NCI-H1930 (cell line): ENCODE results near the gene DISC1.
"Not testable (repeated sequence)": the region's sequence is repeated elsewhere in the genome, so short reads cannot be mapped to it uniquely, and the experiment has no call there.

ENCODE experiments used
- DNase-seq, 2 experiments: peaks; one replicate each; lab custom pipeline; 2025; lab: John Stamatoyannopoulos, UW

Gene DISC1

DNA sequence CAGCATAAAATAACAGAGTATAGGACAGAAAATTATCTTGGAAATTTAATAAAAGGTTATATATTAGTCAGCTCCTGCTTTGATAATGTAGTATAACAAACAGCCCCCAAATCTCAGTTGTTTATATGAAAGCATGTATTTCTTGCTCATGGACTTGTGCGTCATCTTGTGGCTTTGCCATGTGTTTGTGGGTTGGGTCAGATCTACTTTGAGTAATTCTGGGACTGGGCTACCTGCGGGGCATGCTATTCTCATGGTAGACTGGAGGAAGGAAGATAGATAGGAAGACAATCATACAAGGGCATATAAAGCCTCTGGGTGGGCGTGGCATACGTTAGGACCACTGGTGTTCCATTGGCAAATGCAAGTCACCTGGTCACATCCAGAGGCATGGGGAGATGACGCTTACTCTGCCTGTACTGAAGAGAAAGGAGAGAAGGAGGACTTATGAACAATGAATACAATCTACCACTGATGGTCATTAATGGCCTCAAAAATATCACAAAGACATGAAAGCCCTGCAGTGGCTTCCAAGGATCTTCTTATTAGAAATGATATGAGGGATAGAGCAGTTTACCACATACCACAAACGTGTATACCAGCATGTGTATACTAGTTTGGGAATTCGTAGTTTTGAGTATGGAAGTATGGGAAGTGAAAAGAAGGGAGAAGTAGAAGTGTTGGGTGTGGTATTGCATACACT is 267.0 kb downstream of the DISC1 start:
- no peak for DNase-seq

DNA sequence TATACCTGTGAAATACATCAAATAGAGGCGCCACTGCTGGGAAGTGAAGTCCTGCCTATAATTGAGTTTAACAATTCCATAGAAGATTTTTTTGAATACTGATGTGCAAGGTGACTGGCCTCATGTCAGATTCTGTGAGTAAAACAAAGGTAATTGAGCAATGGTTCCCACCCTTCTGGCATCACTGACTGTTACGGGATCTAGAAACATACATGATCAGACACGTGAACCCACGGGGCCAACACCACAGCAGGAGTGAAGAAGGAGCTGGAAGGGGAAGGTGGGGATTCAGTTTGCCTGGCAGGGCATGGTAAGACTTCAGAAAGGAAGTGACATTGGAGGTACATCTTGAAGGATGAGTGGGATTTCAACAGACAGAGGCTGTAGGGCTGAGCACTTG is 270.2 kb downstream of the DISC1 start:
- DNase-seq: no peak

DNA sequence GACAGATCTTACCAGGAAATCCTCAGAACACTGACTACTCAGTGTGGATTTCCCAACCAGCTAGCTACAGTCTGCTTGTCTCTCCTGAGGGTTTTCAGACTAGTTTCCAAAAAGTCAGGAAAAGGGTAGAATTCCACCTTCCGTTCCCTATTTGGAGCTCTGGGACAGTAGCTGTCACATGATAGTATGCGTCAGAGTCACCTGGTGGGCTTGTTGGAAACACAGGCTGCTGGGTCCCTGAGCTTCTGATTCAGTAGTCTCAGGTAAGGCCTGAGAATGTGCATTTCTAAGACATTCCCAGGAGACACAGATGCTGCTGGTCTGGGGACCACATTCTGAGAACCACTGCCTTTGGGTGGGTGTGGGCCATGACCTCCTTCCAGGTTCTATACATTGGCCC is 272.5 kb downstream of the DISC1 start:
- no peak for DNase-seq

DNA sequence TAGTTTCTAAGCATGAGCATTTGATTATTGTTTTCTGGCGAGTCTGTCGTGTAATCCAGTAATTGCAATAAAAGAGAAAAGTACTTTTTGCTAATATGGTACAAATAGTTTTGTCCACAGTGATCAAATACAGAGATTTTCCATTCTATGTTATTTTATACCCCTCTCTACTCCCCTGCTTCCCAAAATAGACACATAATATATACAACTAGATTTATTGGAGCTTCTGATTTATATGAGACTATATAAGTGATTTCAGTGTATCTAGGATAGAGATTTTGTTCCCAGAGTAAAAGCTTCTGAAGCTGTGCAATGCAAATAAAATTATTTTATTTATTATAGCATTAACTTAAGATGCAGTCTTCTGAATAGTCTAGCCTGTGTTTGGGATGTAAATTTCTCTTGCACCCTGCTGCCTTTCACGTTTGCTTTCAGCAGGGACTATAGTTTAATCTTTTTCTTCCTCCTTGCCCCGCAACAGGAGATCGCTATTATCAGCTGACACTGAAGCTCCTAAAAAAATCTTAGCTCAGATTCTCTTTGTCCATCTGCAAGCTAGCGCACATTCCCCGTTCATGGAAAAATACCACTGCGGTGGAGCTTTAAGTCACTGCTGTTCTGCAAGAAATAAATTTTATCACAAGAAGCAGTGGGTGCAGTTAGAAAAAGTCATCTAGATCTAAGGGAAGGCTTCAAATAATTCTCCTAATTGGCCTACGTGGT is 273.3 kb downstream of the DISC1 start:
- no peak for DNase-seq

DNA sequence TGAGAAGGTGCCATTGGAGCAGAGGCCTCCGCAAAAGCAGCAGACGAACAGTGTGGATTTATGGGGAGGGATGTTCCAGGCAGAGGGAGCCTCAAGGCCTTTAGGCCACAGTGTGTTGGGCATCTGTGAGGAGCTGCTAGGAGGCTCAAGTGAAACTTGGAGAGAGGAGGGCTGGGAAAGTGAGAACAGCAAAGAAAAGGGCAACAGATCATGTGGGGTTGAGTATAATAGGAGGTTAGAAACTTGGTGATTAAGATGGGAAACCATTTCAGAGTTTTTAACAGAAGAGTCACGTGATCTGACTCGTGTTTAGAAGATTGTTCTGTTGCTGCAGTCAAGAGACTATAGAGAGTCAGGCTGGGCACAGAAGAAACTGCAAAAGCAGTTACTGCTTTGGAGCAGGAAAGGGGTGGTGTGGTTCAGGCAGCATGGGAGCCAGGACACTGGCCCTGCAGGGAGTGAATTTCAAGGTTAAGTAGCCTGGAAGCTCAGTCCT is 277.0 kb downstream of the DISC1 start:
- no peak for DNase-seq

DNA sequence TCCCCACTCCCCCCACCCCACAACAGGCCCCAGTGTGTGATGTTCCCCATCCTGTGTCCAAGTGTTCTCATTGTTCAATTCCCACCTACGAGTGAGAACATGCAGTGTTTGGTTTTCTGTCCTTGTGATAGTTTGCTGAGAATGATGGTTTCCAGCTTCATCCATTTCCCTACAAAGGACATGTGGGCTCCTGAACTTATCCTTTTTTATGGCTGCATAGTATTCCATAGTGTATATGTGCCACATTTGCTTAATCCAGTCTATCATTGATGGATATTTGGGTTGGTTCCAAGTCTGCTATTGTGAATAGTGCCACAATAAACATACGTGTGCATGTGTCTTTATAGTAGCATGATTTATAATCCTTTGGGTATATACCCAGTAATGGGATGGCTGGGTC is 280.7 kb downstream of the DISC1 start:
- not testable (repeated sequence) for DNase-seq

DNA sequence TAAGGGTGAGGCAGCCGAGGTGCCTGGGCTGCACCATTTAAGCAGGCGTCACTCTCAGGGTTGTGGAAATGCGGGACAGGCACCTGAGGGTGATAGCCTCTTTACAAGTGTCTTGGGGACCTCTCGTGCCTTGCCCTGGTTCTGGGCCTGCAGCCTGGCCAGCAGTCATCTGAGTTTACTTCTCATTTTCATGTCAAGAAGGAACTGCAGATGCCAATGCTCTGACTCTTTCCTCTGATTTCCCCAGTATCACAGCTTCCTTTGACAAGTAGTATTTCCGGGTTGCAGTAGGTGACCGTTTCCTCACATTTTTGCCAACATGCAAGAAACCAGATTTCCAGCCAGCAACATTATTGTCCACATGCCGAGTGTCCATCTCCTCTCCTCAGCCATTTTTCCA is 286.9 kb downstream of the DISC1 start:
- no peak for DNase-seq

DNA sequence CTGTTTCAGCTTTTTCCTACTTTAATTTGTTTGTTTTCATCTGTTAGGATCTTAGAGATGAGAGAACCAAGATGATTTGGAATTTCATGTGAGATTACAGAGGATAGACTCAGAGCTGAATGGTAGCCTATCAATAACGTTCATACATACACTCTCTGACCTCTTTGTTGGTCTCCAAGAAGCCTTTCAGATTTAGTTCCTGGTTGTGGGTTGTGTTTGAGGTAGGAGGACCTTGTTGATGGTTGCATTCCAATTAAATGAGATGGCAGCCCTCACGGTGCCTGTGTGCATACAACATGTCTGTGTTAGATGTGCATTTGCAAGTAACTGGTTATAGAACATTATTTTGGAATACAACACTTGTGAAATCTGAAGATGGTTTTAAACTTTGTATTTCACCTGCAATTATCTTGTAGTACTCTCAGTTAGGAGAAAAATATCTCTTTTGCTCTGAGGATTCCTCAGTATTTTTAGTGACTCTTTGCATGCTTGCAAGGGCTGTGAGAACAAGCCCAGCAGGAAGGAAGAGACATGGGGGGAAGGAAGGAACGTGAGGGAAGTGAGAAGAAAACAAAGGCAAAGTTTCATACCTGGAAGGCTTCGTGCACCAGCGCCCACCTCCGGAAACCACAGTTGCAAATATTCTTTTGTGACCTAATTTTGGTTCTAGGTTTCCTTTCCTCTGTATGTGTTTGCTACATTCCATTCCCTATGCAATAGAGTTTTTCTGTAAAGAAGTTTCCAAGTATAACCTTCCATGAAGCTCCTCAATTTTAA is 291.8 kb downstream of the DISC1 start:
- no peak for DNase-seq

DNA sequence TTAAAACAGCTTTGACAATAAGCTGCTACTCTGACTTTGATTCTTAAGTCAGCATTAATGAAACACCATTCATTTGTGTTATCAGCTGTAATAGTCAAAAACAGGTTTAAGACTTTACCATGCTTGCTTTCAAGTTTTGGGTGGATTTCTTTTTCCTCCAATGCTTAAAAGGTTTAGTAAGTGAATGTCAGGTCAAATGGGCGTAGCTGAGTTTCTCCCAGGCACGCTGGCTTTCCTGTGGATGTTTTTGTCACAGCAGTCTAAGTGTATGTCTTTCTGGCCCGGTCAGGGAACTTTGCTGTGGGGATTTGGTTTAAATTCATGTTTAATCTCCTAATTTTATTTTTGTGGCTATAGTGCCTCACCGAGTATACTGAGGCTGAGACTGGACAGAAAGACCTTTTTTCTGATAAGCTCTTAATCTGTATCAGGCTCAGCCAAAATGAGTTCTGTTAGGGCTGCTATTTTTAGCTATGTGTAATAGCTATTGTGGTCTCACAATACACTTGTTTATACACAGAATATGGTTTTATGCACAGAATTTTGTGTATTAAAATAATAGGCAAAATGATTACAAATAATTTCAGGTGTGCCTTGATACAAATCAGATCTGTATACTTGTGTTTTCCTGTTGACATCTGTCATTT is 292.8 kb downstream of the DISC1 start:
- DNase-seq: no peak

DNA sequence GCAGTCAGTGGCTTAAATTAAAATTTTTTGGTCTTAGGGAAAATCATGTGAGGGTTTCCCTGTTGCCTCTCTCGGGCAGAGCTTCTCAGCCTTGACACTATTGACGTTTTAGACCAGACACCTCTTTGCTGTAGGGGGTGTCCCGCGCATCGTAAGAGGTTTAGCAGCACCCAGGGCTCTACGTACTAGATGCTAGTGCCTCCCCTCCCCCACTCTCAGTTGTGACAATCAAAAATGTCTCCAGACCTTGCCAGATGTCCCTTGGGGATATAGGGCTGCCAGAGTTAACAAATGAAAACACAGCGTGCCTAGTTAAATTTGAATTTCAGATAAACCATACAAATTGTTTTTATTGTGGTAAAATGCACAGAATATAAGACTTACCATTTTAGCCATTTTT is 293.3 kb downstream of the DISC1 start:
- DNase-seq: no peak

DNA sequence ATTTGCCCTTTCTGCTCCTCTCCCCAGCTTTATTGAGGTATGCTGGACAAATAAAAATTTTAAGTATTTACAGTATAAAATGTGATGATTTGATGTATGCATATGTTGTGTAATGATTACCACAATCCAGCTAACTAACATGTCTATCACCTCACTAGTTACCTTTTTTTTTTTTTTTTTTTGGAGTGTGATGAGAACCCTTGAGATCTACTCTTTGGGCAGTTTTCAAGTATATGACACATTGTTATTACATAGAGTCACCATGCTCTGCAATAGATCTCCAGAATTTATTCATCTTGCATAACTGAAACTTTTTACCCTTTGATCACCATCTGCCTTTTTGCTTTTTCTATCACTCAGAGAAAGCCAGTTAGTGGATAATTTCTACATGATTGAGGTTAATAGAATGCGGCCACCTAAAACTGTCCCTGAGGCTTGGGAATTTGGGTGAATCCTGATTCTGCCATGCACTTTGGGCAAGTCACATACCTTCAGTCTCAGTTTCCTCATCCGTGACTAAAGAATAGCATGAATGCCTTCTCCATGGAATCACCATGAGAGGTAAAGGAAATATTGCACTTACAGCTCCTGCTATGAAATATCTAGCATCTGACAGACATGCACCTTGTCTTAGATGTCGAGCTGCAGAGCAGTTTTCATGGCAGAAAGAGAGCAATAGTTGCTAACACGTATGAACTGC is 295.2 kb downstream of the DISC1 start:
- DNase-seq: no peak

DNA sequence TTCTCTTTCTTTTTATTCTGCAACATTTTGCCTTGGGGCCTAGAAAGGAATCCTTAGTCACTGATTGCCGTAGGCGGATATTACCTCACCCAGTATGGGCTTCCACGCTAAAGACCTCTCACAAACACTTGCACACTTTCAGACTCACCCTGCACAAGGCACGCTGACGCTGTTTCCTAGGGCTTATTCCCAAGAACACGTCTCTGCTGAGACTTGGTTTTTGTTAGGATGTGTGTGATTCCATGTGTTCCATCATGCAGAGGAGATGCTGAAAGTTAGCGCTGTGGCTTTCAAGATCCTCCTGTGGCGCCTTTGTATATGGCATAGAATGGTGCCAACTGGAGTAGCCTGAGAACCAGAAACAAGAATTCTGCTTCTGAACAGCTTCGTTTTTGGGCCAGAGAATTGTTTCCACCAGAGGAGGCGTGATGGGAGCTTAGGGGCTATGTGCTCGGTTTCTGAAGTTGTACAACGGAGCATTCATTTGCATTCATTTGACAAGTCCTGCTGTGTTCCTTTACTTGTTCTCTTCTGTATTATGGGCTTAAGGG is 297.0 kb downstream of the DISC1 start:
- DNase-seq: no peak

DNA sequence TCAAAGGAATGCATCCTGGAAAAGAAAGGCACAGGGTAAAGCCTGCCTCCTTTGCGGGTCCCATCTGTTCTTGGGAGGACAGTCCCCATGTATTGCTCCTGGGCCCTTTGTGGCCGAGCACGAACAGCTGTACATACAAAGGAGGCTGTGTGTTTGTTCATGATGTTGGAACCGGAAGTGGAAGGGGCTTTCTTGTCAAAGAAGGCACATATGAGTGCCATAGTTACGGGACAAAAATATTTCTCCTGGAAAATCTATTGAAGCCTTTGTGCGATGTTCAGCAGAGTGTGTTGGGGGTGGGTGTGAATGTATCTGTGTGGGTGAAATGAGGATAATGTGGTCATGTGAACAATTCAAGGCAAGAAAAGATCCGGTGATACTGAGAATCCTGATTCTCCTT is 297.6 kb downstream of the DISC1 start:
- DNase-seq: no peak

DNA sequence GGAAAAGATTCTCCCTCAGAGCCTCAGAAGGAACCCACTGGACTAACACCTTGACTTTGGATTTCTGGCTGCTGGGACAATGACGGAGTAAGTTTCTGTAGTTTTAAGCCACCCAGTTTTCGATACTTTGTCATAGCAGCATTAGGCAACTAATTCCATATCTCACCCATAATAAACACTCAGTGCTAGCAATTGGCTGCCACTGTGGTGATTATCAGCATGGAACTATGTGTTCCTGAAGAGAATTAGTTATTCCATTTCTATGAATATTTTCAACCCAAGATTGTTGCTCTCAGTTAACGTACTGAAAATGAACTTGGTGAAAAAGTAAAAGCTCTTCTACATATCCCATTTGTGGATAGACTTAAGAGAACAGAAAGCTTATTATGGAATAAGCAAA is 299.3 kb downstream of the DISC1 start:
- no peak for DNase-seq

DNA sequence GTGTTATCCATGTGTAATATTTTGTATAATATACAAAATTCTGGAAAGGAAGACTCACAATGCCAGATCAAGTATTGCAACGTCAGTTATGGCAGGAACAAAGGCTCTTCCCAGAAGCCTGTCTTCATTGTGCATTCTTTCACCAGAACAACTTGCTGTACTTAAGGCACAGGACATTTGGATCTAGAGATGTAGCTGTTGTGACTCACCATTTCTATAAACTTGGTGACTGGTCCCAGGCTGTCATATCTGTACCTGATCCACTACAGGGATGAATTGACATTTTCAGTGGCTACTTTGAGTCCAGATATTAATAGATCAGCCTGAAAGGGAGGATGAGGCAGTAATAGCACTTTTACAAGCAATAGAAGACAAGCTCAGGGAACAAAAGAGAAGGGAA is 299.8 kb downstream of the DISC1 start:
- DNase-seq: no peak

DNA sequence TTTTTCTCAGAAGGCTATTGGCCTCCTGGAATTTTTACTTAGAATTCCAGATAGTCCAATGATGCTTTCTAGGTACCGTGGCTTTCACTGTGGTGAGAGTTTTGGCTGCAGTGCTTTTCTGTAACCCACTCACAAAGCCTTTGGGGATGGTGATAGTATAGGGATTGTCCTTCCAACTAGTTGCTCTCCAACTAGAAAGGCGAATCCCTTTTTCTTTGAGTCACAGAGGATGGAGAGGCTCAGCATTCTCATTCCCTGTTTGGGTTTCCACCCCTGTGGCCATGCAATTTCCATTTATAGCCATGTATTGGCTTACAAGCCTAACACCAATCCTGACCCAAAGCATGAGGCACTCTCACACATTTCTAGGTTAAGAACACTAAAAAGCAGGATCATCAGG is 300.3 kb downstream of the DISC1 start:
- DNase-seq: no peak

DNA sequence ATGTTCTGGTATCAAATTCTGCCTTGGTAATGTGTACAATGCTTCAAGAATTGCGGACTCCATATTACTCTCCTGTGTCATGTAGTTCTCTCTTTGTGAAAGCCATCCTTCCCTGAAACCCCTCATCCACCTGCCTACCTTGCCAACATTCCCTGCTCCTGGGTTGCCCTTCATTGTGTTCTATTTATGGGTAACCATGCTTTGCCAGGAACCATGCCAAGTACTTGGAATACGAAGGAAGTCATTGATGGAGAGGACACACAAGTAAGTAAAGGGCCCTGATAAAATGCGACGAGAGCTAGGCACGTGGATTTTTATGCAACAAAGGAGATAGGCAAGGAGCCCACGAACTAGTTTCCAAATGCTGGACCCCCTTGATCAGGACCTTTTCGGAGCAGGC is 300.8 kb downstream of the DISC1 start:
- no peak for DNase-seq

DNA sequence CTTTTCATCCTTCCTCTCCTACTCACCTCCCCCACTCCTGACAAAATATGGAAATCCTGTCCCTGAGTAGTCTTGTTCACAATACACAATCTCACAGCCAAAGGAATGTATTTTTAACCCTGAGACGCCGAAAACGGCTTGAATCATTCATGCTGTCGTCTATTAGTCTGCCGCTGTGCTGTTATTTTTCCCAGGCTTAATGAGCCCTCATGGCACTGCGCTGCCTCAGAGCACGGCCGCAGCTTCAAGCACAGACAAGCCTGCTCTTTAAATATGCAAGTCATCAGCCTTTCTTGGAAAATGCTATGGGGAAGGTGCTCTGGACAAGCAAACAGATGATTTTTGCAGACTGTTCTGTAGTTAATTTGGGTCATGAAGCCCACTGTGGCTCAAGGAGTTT is 302.7 kb downstream of the DISC1 start:
- DNase-seq: no peak

DNA sequence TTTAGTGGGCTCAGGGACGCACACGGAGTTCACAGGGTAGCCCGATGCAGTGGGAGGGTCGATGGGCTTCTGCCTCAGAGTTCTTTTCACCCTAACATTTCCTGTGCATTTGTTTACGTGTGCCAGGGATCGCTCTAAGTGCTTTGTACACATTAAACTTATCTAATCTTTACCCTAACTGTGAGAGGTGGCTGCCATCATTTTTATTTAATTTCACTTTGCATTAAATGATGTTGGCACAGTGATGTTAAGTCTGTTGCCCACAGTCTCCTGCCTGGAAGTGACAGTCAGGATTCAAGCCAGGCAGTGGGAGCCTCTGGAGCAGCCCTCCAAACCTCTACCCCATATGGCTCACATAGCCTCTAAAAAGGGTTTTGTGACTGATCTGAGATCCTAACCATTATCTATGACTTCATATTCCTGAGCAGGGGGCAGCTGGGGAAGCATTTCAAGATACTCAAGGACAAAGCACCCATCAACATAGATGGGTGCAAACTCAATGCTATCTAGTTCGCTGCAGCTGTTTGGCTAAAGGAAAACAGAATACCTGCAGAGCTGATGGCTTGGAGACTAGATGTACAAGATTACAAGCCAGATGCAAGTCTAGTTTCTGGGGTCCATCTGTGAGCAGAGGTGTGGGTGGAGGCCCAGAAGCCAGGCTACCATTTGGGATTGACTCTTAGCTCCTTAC is 303.8 kb downstream of the DISC1 start:
- DNase-seq: no peak

DNA sequence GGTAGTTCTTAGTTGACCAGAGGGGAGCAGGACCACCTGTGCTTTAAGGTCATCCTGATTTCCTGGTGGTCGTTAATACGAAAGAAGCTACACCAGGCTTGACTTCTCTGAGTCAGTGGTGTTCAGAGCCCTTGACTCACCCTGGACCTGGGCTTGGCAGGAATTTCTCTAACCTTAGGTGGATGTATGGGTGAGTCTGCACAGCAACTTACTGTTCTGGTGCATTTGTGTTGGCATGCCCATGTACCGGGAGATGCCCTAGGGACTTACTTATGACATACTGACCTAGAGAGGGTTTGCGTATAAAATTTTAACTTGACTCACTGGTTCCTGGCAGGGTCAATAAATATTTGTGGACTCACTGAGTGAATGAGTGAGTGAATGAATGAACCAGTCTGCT is 304.6 kb downstream of the DISC1 start:
- DNase-seq: no peak
